NCI-H226 (cell line): ENCODE results near the gene PTCH1.

Source experiments
- DNase-seq: peaks from one replicate; pipeline ENCODE4 v3.0.0-alpha.2; 2015

PTCH1 gene

DNA sequence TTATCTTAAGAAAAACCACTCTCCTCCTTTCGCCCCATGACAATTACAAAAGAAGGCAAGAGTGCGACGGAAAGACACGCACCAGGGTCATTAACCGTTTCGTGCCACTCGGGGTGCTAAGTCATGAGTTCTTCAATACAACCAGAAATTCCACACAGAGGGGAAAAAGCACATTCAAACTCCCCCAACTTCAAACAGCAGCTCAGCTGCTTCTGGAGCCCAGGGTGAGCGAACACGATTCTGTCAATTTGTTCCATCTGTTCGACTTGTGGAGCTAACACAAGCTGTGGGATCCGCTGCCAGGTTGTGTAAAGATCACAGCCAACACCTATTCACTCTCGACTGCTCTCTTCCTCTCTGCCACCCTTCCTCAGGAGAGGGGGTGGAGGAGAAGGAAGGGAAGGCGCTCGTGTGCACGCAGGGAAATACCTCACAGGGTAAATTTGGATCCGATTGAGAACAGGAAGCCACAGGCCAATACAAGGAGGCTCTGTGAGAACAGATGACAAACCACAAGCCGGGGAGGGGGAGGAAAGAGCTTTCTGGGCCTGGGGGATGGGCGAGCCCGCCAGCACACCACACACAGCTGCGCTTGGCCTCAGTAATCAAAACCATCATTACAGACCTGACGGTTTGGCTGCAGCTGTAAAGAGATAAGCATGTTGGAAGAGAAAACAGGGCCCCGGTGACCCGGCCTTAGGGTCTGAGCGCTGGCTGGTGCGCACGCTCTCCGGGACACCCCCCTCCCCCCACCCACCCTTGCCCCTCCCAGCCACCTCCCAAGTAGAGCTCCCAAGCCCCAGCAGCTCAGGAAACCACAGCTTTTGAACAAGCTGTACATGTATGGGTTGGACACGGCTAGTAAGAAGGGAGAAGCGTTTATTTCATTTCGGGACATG lies 54.3 kb downstream of the PTCH1 start:
- DNase-seq, result no peak

DNA sequence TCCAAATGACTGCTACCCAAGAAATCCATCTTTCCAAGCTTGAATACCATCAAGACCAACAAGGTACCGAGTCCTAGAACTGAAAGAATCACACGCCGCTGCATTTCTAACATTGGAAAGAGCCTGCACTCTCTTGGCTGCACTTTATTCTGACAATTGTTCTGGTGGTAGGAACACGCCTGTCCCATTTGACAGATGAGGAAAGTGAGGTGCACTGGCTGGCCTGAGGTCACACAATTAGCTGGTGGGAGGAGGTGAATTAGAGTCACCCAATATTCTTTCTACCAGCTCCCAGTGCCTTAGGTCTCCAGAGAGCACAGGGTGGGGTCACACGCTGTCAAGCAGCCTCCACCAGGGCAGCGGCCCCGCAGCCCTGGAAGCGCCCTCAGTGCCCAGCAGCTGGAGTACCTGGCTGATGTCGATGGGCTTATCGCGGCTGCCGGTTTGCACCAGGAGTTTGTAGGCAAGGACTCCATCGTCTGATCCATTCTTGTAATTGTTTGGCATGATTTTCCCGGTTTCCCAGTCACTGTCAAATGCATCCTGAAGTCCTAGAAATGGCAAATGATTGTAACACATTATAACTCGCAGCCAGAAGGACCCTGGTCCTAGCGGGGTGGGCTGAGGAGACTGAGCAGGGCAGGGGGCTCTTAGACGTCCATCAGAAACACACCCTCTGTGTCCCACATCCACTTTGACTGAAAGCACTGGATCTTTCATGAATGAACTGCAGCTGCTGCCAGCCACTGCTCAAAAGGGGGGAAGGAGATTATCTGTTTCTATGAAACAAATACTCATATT lies 55.1 kb downstream of the PTCH1 start:
- no peak for DNase-seq

DNA sequence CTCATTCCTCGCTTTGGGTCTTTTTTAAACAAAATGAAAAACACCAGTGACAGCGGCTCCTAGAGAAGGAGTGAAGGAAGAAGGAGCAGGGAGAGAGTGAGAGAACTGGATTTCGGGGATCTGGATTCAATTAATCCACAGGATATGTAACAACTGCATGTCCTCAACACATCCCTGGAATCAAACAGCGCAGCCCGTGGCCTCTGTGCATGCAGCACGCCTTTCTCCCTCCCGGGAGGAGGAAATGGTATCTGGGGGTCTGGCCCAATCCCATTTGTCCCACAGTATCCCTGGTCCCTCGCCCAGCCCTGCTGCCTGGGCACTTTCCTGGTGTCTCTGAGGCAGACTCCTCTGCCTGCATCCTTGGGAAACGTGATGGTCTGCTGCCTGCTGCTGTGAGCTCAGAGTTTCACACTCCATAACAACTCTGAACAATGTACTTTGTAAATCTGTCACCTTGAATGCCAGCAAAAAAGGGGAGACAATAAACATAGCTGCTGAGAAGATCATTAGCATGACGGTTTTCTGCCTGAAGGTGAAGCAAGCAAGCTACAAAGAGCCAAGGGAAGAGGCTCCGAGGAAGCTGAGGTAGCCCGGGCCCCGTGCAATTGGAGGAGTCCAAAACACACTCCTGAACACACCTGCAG lies 56.1 kb downstream of the PTCH1 start:
- DNase-seq, result no peak

DNA sequence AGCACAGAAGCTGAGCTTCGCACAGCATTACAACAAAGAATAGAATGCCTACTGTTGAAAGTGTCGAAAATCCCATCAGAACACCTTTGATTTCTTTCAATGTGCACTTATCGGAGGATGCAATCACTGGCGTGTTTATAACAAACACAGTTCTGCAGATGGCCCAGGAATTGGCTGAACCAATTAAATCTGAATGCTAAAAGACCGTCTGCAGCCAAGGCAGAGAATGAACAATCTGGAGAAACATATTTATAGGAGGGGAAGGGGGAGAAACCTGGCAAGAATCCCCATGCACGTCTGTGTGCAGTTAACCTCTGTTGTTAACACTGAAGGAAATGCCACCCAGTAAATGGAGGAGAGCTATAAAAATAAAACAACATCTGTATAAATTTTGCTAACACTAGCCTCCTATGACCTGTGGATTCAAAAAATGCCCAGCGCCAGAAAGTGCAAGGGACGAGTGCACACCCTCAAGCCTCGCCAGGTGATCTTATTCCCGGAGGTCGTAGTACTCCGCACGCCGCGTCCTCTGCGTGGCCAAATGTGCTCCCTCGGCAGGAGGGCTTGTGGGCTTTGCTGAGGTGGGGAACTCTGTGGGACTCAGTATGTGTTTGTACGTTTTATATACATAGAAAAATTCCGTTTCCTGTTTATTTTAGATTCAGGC lies 56.8 kb downstream of the PTCH1 start:
- no peak for DNase-seq

DNA sequence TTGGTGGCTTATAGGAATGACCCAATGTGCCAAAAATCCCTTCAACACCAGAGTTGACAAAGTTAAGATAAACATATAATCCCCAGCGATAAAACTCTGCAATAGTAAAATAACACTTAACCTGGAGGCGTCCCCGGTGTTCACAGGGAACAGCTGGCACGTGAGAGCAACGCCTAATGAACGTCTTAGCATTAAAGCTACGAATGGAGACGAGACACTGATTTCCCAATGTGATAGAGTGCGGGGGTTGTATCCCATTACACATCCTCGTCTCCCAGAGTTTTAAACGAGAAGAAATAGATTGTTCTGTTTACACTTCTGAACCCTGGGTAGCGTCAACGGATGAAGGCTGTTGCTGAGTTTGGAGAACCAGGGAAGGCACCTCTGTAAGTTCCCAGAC lies 57.6 kb downstream of the PTCH1 start:
- no peak for DNase-seq

DNA sequence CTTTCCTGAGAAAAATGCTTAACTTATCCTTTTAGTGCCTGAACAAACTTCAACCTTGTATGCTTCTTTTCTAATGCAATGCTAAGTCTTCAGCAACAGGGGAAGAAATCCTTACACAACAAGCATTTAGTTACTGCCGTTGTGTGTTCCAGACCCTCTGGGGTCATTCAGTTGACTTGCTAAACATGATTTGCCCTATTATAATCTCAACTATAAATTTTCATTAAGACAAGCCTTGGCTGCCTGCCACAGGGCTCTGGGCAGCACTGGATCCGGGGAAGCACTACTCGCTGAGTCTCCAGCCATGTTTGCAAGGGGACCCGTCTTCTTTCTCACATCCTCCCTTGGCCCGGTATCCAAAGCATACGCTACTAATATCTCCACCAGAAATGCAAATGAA lies 58.1 kb downstream of the PTCH1 start:
- DNase-seq, result no peak

DNA sequence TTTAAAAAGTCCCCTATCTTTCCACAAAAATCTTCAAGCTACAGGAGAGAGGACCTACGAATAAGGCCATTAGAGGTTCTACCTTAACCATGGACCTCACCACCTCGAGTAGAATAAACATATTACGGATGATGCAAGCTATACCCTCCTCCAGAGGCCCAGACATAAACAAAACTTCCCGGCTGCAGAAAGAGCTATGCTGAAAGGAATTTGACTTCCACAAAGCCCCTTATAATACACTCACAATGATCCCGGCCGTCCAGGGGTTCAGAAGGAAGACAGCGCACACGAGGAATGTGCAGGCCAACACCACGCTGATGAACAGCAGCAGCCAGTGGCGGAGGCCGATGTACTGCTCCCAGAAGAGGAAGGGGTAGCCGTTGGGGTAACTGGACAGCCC lies 59.0 kb downstream of the PTCH1 start:
- no peak for DNase-seq

DNA sequence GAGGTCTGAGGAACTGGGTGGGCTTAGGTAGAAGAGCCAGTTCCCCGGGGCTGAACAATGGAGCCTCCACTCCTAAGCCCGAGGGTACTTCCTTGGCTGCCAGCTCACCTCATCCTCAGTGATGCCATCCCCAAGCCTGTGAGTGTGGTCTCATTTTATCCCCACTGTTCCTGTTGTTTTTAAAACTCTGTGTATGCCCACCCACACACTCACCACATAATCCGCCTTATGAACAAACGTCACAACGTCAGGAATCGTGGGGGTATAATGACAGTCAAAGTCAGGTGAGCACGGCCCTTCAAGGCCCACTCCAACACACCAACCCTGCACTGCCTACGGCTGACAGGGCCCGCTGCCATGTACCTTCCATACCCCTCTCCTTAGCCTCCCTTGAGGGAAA lies 61.1 kb downstream of the PTCH1 start:
- no peak for DNase-seq

DNA sequence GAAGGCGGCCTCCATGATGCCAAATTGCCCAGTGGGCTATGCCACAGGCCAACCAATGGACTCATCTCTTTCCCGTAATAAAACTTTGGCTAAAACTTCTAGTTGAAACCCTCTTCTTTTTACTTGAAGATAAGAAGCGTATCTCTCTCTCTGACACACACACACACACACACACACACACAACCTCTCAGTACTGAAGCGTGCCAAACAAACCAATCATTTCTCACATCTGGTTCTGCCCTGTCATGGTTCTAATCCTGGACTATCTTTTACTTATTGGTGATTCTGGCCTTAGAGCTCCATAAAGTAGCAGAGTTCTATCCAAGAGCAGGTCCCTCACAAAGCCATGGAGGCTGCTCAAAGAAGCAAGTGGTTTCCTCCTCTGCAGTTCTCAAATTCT lies 64.6 kb downstream of the PTCH1 start:
- DNase-seq, result no peak

DNA sequence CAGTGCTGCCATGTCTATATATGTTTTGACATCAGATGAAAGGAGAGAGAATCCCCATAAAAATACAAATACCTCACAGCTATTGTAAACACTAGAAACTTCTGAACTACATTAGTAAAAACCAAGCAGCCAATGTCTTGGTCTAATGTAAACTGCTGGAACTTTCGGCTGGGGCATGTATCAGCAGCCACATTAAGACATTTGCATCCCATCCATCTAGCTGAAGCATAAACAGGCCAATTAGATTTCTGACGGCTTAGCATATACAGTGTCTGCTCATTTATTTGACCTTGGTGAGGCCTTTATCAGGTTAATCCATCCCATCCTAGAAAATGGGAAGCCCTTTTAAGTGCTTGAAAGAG lies 65.7 kb downstream of the PTCH1 start:
- DNase-seq, result no peak

DNA sequence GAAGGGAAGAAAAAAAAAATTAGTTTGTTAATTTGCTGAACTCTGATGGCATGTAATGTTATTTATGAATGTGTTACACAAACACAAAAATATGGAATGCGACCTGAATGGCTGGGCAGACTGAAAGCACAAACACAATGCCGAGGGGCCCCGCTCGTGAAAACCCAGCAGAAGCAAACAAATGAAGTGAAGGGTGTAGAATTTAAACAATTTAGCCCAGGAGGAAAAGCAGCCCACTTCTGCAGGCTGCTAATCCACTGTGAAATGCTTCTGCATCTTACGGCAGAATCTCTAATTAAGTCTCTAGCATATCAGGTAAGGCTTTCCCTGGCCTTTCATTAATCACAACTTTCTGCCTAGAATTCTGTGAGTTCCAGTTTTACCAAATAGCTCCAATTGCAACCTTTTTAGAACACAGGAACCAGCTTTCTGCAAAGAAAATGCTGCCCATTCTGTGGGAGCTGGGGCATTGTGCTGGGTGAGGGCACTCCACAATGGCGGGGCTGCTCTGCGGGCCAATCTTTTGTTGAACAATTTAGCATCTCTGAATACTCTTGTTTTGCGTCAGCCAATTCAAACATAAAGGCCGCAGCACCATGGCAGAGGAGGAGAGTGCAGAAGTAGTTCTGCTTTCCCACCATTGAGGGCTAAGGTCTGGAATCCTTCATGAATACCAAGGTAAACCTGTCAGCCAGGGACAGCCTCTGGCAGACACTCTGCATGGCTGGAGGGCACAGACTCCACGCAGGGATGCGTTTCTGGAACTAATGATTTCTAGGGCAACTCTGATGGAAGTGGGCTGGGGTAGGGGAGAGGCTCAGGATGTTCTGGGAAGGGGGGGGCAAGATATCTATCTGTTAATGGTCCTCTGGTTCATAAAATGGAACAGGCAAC lies 66.4 kb downstream of the PTCH1 start:
- no peak for DNase-seq

DNA sequence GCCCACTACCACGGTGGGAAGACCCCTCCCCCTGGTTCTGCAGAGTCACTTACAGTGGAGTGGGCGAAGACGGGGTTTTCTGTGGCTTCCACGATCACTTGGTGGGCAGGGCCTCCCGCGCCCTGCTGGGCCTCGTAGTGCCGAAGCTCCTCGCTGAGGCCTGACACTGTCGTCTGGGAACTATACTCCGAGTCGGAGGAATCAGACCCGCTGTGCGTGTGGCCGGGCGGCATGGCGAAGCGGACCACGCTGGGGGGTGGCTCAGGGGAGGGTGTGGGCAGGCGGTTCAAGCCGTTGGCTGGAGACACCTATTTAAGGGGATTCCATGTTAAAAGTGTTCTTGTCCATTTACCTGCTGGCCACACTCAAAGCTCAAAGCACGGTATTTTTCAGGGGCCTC lies 67.8 kb downstream of the PTCH1 start:
- DNase-seq, result no peak

DNA sequence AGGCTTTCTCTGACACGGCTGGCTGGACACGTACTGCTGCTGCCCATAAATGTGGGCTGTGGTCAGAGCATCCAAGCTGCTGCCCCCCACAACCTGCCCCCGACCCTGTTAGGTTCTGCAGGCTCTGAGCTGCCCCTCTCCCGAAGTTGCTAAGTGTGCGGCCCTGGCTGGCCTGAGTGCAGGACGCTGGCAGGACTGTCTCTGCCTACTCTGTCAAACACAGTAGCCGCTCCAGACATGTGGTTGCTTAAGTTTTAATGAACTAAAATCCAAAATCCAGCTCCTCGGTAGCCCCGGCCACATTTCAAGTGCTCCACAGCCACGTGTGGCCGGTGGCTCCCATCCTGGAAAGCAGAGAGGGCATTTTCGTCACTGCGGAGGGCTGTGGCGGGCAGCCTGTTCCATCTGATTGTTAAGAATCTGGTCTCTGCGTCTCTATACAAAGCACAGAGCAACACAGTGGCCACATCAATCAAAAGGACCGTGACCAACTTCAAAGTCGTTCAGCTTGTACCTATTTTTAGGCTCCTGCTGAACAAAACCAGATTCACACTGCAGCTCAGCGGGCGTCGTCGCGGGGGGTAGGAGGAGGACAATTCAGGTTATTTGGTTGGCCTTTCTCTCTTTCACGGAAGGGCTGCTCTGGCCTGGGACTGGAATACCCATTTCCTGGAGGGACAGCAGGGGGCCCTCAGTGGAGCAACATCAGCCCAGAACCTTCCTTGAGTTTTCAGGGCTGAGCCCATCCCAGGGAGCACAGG lies 68.9 kb downstream of the PTCH1 start:
- no peak for DNase-seq

DNA sequence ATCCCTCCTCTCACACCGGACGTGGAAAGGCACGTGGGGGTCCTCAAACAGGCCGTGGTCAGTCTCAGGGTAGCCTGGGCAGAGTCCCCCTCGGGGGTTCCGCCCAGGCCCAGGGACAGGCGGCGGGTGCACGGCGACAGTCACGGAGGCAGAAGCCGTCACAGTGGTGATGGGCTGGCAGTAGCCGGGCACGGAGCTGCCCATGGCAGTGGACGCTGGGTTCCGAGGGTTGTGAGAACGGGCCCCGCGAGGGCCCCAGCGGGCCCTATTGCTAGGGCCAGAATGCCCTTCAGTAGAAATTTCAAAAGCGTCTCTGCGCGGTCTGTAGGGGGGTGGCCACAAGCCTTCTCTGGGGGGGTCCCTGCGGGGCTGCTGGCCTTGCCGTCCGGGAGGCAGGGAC lies 69.8 kb downstream of the PTCH1 start:
- DNase-seq, result no peak

DNA sequence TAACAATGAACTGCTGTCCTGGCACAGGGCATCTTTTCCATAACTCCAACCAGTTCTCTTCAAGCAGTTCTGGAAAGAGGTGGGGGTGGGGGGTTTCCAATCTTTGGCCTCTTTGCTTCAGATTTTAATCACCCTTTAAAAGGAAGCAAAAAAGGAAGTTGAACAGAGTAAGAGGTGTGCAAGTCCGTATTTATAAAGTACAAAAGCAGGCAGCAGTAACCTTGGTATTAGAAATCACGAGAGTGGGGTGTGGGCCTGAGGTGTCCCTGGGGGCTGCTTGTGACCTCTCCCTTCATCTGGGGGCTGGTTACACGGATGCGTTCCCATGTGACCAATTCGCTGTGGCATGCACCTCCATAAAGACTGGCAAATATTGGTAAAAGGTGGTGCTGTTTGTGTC lies 70.5 kb downstream of the PTCH1 start:
- no peak for DNase-seq

DNA sequence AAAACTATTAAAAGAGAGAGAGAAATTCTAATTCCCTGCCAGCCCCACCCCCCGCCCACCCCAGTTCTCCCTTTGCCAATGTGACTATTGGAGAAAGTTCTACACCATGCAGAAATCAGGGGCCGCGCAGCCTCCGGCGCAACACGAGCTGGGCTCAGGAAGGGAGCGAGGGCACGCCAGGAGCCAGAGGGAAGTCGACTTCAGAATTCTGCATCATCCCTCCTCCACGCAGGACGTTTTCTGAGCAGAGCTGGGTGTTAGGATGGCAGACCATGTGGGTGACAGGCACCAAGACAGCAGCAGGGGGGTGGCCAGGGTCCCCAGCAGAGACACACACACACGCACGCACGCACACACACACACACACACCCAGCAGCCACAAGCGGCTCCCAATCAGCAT lies 72.6 kb downstream of the PTCH1 start:
- DNase-seq, result no peak

DNA sequence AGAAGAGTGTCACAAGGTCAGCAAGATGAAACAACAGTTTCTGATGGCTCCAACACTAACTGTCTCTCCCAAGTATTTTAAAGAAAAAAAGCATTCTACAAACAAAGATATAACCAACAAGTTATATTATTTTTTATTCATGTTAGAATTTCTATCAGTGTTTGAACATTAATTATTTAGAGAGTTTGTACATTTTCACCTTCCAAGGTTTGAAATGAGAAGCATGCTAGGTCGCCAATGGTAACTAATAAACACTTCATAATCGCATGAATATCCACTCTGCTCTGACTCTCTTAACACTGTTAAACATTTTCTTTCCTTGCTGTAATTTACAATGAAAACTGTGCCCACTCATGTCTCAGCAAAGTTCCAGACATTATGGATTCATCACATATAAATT lies 73.5 kb downstream of the PTCH1 start:
- no peak for DNase-seq

DNA sequence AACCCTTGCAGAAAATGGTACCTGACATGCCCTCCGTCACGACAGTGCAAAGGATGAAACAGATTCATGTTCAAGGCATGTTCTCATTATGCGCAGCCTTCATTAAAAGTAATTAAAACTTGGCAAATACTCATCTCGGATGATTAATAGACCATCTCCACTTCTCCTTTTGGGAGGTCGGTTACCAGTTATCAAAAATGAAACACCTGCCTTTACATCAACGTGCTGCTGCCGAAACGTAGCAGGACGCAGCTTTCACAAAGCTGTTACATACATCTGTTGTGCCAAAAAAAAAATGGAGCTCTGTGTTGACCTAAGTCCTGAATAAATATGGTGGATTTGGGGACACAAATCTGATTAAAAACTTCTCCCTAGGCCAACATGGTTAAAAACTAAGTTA lies 75.7 kb downstream of the PTCH1 start:
- no peak for DNase-seq

DNA sequence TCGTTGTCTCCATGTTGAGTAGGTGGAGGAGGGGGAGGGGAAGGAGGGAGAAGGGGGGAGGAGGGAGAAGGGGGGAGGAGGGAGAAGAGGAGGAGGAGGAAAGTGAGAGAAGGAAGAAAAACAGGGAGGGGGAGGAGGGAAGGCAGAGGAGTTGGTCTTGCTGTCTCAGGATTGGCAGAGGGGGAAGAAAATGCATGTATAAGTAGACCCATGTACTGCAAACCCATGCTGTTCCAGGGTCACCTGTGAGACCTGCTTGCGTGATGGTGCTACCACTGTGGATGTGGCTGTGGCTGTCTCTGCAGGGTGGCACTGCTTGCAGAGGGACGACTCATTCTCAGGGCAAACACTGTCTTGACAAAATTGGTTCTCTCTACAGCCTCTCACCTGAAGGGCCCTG lies 76.3 kb downstream of the PTCH1 start:
- DNase-seq, result no peak

DNA sequence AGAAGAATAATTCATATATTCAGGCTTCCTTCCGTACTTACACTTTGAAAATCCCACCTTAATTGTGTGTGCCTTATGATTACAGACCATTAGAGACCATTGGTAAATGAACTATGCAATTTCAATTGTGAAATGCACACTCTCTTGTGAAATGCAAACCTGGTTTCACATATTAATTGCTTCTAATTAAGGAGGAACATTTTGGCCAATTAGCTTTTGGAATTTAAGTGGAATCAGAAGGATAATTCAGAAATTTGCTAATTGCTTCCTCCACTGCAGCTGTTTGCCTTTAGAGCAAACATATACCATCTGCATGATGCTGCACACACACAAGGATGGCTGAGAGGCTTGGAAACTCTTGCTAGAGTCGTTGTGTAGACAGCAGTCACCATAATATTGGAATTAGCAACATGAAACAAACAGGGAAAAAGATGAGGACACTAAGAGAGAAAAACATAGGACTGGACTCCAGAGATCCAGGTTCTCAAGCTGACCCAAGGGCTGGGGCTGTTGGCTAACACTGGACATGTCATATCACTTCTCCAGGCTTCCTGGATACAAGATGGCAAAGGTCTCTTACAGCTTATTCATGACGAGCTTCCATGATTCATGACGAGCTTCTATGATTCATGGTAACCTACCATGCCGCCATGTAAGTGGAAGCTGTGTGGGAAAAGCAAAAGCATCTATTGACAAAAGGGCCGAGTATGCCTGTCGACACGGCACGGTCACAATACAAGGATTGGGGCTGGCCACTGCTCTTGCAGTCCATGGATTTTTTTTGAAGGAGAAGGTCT lies 78.0 kb downstream of the PTCH1 start:
- DNase-seq, result no peak

DNA sequence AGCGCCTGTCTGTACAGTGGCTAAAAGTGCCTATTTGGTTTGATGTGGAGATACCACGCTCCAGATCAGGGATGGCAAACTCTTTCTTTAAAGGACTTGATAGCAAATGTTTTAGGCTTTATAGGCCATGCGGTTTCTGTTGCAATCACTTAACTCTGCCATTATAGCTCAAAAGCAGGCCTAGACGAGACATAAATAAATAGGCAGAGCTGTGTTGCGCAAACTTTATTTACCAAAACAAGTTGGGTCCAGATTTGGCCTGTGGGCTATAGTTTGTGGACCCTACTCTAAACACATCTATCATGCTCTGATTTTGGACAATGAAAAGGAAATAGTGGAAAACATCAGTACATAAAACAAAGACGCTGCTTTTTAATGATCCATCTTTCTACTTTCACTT lies 79.2 kb downstream of the PTCH1 start:
- DNase-seq, result no peak
